Fibroblast of lung (primary cell): ENCODE data around the gene ACVR1C. TPM values are rescaled to one million over a fixed set of nuclear protein-coding genes. Genes with fewer than 3 reads are reported as not detected.

Experiments used
- DNase-seq, 2 donors: peaks; one replicate each; pipeline versions ENCODE4 v3.0.0 to v3.0.0-alpha.2; 2010; ENCODE audit warnings: low read depth in 2 of 2
- H2AFZ ChIP-seq: 2 replicates; pipeline ENCODE4 v1.5.1; 2012; ENCODE audit warnings: low read length, control low read depth, inconsistent platforms
- H3K27ac ChIP-seq: 2 replicates; pipeline ENCODE4 v1.5.1; 2011; ENCODE audit warnings: low read length, control low read depth; ENCODE audit not compliant: insufficient read depth
- H3K27me3 ChIP-seq: 2 replicates; pipeline ENCODE4 v1.5.1; 2011; ENCODE audit warnings: mild to moderate bottlenecking, low read length; ENCODE audit not compliant: control insufficient read depth, insufficient read depth
- H3K36me3 ChIP-seq: 2 replicates; pipeline ENCODE4 v1.5.1; 2011; ENCODE audit warnings: low read length; ENCODE audit not compliant: control insufficient read depth, insufficient read depth
- H3K4me1 ChIP-seq: 2 replicates; pipeline ENCODE4 v1.5.1; 2011; ENCODE audit warnings: low read length; ENCODE audit not compliant: control insufficient read depth, insufficient read depth; ENCODE audit errors: extremely low read depth
- H3K4me2 ChIP-seq: 2 replicates; pipeline ENCODE4 v1.5.1; 2011; ENCODE audit warnings: low read length, control low read depth; ENCODE audit not compliant: insufficient read depth; ENCODE audit errors: extremely low read depth
- H3K4me3 ChIP-seq, 4 experiments: fragments of 200-600 bp in 1 of 4; sonication (generic) in 1 of 4; replicated peaks in 1 of 4; 2 replicates each; pipeline ENCODE4 v1.5.1; 2011 to 2016; ENCODE audit warnings: low read length in 4 of 4, low read depth in 3 of 4, mild to moderate bottlenecking in 3 of 4, control low read depth in 2 of 4, inconsistent platforms in 1 of 4, mixed read lengths in 1 of 4; ENCODE audit not compliant: insufficient read depth in 1 of 4; ENCODE audit errors: control extremely low read depth in 1 of 4
- H3K79me2 ChIP-seq: 2 replicates; pipeline ENCODE4 v1.5.1; 2012; ENCODE audit warnings: mild to moderate bottlenecking, low read length, inconsistent platforms; ENCODE audit not compliant: control insufficient read depth, insufficient read depth
- H3K9ac ChIP-seq: 2 replicates; pipeline ENCODE4 v1.5.1; 2011; ENCODE audit warnings: mild to moderate bottlenecking, low read length, control low read depth; ENCODE audit not compliant: insufficient read depth
- H3K9me3 ChIP-seq: 2 replicates; pipeline ENCODE4 v1.5.1; 2012; ENCODE audit warnings: low read depth, low read length; ENCODE audit not compliant: control insufficient read depth, insufficient read depth
- H4K20me1 ChIP-seq: 2 replicates; pipeline ENCODE4 v1.5.1; 2011; ENCODE audit warnings: low read length; ENCODE audit not compliant: control insufficient read depth, insufficient read depth; ENCODE audit errors: extremely low read depth
- CTCF ChIP-seq, 2 donors: IDR thresholded peaks in 1 of 2; conservative IDR thresholded peaks in 1 of 2; 1 replicate in 1 of 2; 2 replicates in 1 of 2; pipeline ENCODE4 v1.5.1; 2011 to 2012; ENCODE audit warnings: low read length in 2 of 2, control low read depth in 1 of 2, inconsistent platforms in 1 of 2, low read depth in 1 of 2, mild to moderate bottlenecking in 1 of 2
- EZH2 ChIP-seq: IDR thresholded peaks from 2 replicates; pipeline ENCODE4 v1.5.1; 2012; ENCODE audit warnings: low read length, control low read depth, mild to moderate bottlenecking; ENCODE audit errors: missing control alignments
- polyA plus RNA-seq, 2 donors: library from polyadenylated mRNA; depleted of rRNA in 1 of 2; stranded (reverse) in 1 of 2; unstranded in 1 of 2; fragments of >200 nt; gene quantifications; 2 replicates each; pipeline ENCODE4 v1.2.1, GENCODE V29; 2011 to 2012; ENCODE audit warnings: missing spikeins in 1 of 2
- total RNA-seq: library from RNA; depleted of rRNA; stranded (reverse); fragments of >200 nt; gene quantifications from 2 replicates; pipeline ENCODE4 v1.2.1, GENCODE V29; 2014

ACVR1C gene
- total and polyA plus RNA-seq, 2 donors (not counting 1 experiment from before 2014, with no cell fraction given) = 0.35 to 0.83 TPM

DNA sequence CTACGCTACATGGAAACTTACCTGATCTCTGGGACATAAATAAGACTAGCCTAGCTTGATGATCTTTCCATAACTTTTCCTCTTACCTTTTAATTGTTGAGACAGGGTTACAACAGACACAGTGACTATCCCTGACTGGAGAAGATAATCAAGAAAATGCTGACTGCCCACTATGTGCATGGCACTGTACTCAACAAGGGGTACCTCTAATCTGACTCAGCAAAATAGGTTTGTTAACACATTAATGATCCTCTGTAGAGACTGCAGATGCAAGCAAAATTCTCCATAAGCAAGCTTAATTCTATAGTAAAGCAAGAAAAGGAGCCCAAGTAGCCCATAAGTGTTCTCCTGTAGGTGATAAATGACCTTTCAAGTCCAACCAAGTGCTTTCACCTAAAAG lies 25.5 kb downstream of the ACVR1C start:
- no peak overlapping the region for H3K9ac ChIP-seq
- H3K27ac ChIP-seq = no peak overlapping the region
- H2AFZ ChIP-seq = no peak overlapping the region
- no peaks in the 10 kb centered on the region for H3K79me2 ChIP-seq
- H3K9me3 ChIP-seq = no peaks in the 10 kb centered on the region
- no peak overlapping the region for H3K4me3 ChIP-seq
- H3K36me3 ChIP-seq = no peaks in the 10 kb centered on the region
- no peaks in the 10 kb centered on the region for H3K27me3 ChIP-seq
- H4K20me1 ChIP-seq = no peaks in the 10 kb centered on the region
- TF ChIP-seq CTCF (conservative IDR thresholded peaks at IDR 0.05 in 1 of 2, IDR thresholded peaks at IDR 0.05 in 1 of 2; ENCODE audit: low read depth in 1 of 2, low read length in 2 of 2) = no peak
- no peak for TF ChIP-seq EZH2
- no peak for DNase-seq
- no peak overlapping the region for H3K4me2 ChIP-seq
- H3K4me1 ChIP-seq = no peaks in the 10 kb centered on the region

GRCh38 chr2:157601807-157602206 lies 26.9 kb downstream of the ACVR1C start:
- Histone ChIP-seq H3K4me3 (no peak overlapping the region), H2AFZ (no peak overlapping the region), H3K9ac (no peak overlapping the region), H4K20me1 (no peaks in the 10 kb centered on the region), H3K36me3 (no peaks in the 10 kb centered on the region), H3K27me3 (peaks cover 4% of the 10 kb centered on the region), H3K4me2 (no peak overlapping the region), H3K4me1 (no peaks in the 10 kb centered on the region), H3K27ac (no peak overlapping the region), H3K9me3 (no peaks in the 10 kb centered on the region), H3K79me2 (no peaks in the 10 kb centered on the region)
- no peak for DNase-seq
- no peak for TF ChIP-seq CTCF (conservative IDR thresholded peaks at IDR 0.05 in 1 of 2, IDR thresholded peaks at IDR 0.05 in 1 of 2; ENCODE audit: low read depth in 1 of 2, low read length in 2 of 2)
- TF ChIP-seq EZH2 = no peak

GRCh38 chr2:157596992-157597681 lies 31.5 kb downstream of the ACVR1C start:
- Histone ChIP-seq H3K27ac (no peak overlapping the region), H3K9ac (no peak overlapping the region), H3K9me3 (no peaks in the 10 kb centered on the region), H3K36me3 (no peaks in the 10 kb centered on the region), H4K20me1 (no peaks in the 10 kb centered on the region), H3K79me2 (no peaks in the 10 kb centered on the region), H3K4me2 (no peak overlapping the region), H3K27me3 (peaks cover 5% of the 10 kb centered on the region), H3K4me1 (no peaks in the 10 kb centered on the region), H3K4me3 (no peak overlapping the region), H2AFZ (no peak overlapping the region)
- DNase-seq = peak; percentile 10 to 12
- TF ChIP-seq CTCF (conservative IDR thresholded peaks at IDR 0.05 in 1 of 2, IDR thresholded peaks at IDR 0.05 in 1 of 2; ENCODE audit: low read depth in 1 of 2, low read length in 2 of 2) (peak; percentile 31 to 64), EZH2 (no peak)
